Amygdala (tissue), 56 donors: ENCODE results near the gene VSTM2B.

ENCODE experiments used
- DNase-seq, 56 donors: peaks; one replicate each; lab custom pipeline; 2025; lab: John Stamatoyannopoulos, UW

VSTM2B gene

GRCh38 chr19:29583196-29583999 is 57.6 kb downstream of the VSTM2B start:
- DNase-seq = no peak

GRCh38 chr19:29586401-29586800 is 60.6 kb downstream of the VSTM2B start:
- DNase-seq = no peak

GRCh38 chr19:29587059-29587458 is 61.3 kb downstream of the VSTM2B start:
- DNase-seq = no peak

GRCh38 chr19:29587518-29587986 is 61.8 kb downstream of the VSTM2B start:
- DNase-seq = no peak

- no peak for DNase-seq
Measured at GRCh38 chr19:29588095-29588494, 62.3 kb downstream of the VSTM2B start.

- DNase-seq = no peak
Measured at GRCh38 chr19:29590278-29590677, 64.5 kb downstream of the VSTM2B start.

GRCh38 chr19:29591670-29592069 is 65.9 kb downstream of the VSTM2B start:
- DNase-seq = no peak

GRCh38 chr19:29593869-29594268 is 68.1 kb downstream of the VSTM2B start:
- no peak for DNase-seq

GRCh38 chr19:29596080-29596727 is 70.4 kb downstream of the VSTM2B start:
- no peak for DNase-seq

- peak in 10 of 56 donors; percentile 3 to 42 (median 19) for DNase-seq
Measured at GRCh38 chr19:29596885-29597525, 71.2 kb downstream of the VSTM2B start.

- DNase-seq = no peak
Measured at GRCh38 chr19:29598036-29598435, 72.2 kb downstream of the VSTM2B start.

GRCh38 chr19:29598496-29598895 is 72.7 kb downstream of the VSTM2B start:
- DNase-seq = no peak

GRCh38 chr19:29603308-29603707 is 77.5 kb downstream of the VSTM2B start:
- DNase-seq = no peak

GRCh38 chr19:29605653-29606419 is 80.0 kb downstream of the VSTM2B start, which contains the start of gene POP4:
TSS of gene POP4 (plus strand) at chr19:29606283. CDS start at chr19:29606319, 36 bp downstream.
- DNase-seq = peak; percentile 70 to 98 (median 93)

GRCh38 chr19:29606420-29606747 is 80.6 kb downstream of the VSTM2B start:
- no peak for DNase-seq

GRCh38 chr19:29609636-29610035 is 83.8 kb downstream of the VSTM2B start:
- no peak for DNase-seq

- peak in 1 of 56 donors; percentile 32 for DNase-seq
Measured at GRCh38 chr19:29610213-29610573, 84.4 kb downstream of the VSTM2B start.

- peak in 52 of 56 donors; percentile 4 to 86 (median 58) for DNase-seq
Measured at GRCh38 chr19:29610574-29611271, 84.9 kb downstream of the VSTM2B start.

- no peak for DNase-seq
Measured at GRCh38 chr19:29612121-29612520, 86.3 kb downstream of the VSTM2B start.
